ENCODE data around the gene NUF2.

The NUF2 gene

DNA sequence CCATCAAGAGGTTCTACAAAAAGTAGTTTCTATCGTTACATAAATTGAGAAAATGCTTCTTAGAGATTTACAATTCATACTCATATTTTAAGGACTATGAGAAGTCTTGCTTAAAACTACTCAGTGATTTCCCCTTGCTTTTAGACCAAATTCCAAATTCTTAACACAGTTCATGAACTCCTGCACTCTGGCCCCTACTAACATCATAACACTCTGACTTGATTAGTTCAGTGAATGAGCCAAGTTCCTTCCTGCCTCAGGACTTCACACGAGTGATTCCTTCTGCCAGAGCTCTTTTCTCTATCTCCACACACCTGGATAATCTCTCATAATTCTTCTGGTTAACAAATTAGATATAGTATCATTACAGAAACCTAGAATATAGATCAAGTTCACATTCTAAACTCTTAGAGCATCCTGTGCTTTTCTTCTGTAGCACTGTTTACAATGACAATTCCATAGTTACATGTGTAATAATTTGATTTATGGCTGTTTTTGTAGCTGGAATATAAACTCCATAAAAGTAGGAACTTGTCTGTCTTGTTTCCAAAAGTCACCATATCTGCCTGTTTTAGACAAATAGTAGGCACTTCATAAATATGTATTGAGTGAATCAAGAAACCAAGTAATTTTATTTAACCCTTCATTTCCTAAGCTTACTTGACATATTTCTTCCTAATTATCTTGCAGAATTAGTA lies 59.9 kb downstream of the NUF2 start:
- H3K27me3 ChIP-seq (ENCODE audit: control insufficient read depth, insufficient read depth, low read length) = no peaks in the 10 kb centered on the region
- no peaks in the 10 kb centered on the region for H3K36me3 ChIP-seq (ENCODE audit: control insufficient read depth, low read depth, low read length)
- H3K4me3 ChIP-seq (ENCODE audit: low read length) = no peak overlapping the region
- no peak overlapping the region for H3K9ac ChIP-seq (ENCODE audit: low read length)
- H3K9me3 ChIP-seq (ENCODE audit: control insufficient read depth, low read depth, low read length) = no peaks in the 10 kb centered on the region
- H3K4me1 ChIP-seq (ENCODE audit: control insufficient read depth, low read depth, low read length) = no peaks in the 10 kb centered on the region
- no peak overlapping the region for H3K27ac ChIP-seq (ENCODE audit: low read length)

DNA sequence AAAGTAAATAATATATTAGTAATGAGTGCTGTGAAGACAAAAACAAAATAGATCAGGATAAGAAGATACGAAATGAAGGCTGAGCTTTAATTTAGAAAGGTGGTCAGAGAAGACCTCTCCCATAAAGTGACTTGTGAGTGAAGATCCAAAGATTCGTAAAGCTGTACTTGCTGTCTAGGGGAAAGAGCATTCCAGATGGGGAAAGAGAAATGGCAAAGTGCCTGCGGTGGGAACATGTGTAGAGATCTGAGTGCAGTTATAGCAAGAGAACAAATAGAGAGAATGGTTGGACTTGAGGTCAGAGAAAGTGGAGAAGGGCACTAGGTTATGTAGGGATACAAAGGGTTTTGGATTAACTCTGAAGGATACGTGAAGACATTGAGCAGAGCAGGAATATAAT lies 60.6 kb downstream of the NUF2 start:
- Histone ChIP-seq H3K36me3 (ENCODE audit: control insufficient read depth, low read depth, low read length) (no peaks in the 10 kb centered on the region), H3K9ac (ENCODE audit: low read length) (no peak overlapping the region), H3K9me3 (ENCODE audit: control insufficient read depth, low read depth, low read length) (no peaks in the 10 kb centered on the region), H3K27me3 (ENCODE audit: control insufficient read depth, insufficient read depth, low read length) (no peaks in the 10 kb centered on the region), H3K4me1 (ENCODE audit: control insufficient read depth, low read depth, low read length) (no peaks in the 10 kb centered on the region), H3K27ac (ENCODE audit: low read length) (no peak overlapping the region), H3K4me3 (ENCODE audit: low read length) (no peak overlapping the region)

GRCh38 chr1:163387146-163387545 lies 65.4 kb downstream of the NUF2 start:
- Histone ChIP-seq H3K36me3 (ENCODE audit: control insufficient read depth, low read depth, low read length) (no peaks in the 10 kb centered on the region), H3K4me1 (ENCODE audit: control insufficient read depth, low read depth, low read length) (no peaks in the 10 kb centered on the region), H3K9me3 (ENCODE audit: control insufficient read depth, low read depth, low read length) (no peaks in the 10 kb centered on the region), H3K9ac (ENCODE audit: low read length) (no peak overlapping the region), H3K27me3 (ENCODE audit: control insufficient read depth, insufficient read depth, low read length) (no peaks in the 10 kb centered on the region), H3K27ac (ENCODE audit: low read length) (no peak overlapping the region), H3K4me3 (ENCODE audit: low read length) (no peak overlapping the region)

- no peaks in the 10 kb centered on the region for H3K36me3 ChIP-seq (ENCODE audit: control insufficient read depth, low read depth, low read length)
- H3K4me1 ChIP-seq (ENCODE audit: control insufficient read depth, low read depth, low read length) = no peaks in the 10 kb centered on the region
- H3K27ac ChIP-seq (ENCODE audit: low read length) = no peak overlapping the region
- no peaks in the 10 kb centered on the region for H3K27me3 ChIP-seq (ENCODE audit: control insufficient read depth, insufficient read depth, low read length)
- no peaks in the 10 kb centered on the region for H3K9me3 ChIP-seq (ENCODE audit: control insufficient read depth, low read depth, low read length)
- no peak overlapping the region for H3K9ac ChIP-seq (ENCODE audit: low read length)
- no peak overlapping the region for H3K4me3 ChIP-seq (ENCODE audit: low read length)
These were observed 67.2 kb downstream of the NUF2 start for GRCh38 chr1:163388970-163389369.

DNA sequence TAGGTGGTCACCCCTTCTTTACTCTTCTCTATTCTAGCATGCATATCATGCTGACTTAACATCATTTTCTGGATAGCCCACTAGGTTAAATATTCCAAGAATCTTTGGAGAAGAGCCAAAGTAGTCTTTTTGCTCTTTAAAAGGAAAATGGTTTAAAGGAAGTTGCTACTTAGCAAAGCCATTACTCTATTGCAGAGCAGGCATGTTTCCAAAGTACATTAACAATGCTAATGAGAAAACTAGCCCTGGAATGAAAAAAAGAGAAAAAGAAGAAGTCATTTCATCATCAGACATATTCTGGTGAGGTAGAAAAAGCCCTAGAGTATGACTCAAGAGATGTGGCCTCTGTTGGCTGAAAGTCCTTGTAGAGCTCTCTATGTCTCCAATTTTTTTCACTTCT lies 74.0 kb downstream of the NUF2 start:
- Histone ChIP-seq H3K27me3 (ENCODE audit: control insufficient read depth, insufficient read depth, low read length) (peaks cover 10% of the 10 kb centered on the region), H3K4me1 (ENCODE audit: control insufficient read depth, low read depth, low read length) (peaks cover 29% of the 10 kb centered on the region), H3K9me3 (ENCODE audit: control insufficient read depth, low read depth, low read length) (no peaks in the 10 kb centered on the region), H3K4me3 (ENCODE audit: low read length) (no peak overlapping the region), H3K9ac (ENCODE audit: low read length) (no peak overlapping the region), H3K36me3 (ENCODE audit: control insufficient read depth, low read depth, low read length) (no peaks in the 10 kb centered on the region), H3K27ac (ENCODE audit: low read length) (no peak overlapping the region)

DNA sequence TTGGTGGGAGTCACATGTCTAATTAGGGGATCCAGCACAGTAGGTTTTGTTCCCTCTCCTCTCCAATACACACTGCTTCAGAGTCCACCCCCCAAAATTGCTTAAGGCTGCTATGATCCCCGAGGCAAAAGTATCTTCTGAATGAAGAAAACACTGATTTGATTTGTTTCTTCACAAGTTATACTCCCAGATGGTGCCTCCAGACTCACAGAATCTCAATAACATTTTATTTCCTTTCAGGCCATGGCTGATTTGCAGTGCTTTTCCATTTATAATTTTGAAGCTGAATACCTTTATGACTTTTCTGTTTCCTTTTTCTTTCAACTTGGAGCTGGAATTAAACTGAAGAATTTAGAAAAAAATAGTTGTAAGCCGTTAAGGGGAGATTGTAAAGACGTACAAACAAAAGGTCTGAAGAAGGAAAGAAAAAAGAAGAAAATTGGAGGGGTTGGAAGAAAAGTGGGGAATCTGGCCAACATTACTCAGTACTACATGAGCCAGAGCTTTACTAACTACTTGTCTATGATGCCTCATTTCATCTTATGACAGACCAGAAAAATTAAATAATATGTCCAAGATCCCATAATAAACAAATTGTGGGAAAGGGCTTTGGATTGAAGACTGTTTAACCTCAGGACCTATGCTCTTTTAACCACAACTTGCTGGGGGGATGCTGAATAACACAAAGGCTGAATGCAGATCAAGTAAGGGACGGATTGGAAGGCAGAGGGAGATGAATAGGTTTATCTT lies 75.9 kb downstream of the NUF2 start:
- Histone ChIP-seq H3K4me3 (ENCODE audit: low read length) (no peak overlapping the region), H3K27me3 (ENCODE audit: control insufficient read depth, insufficient read depth, low read length) (peaks cover 10% of the 10 kb centered on the region), H3K27ac (ENCODE audit: low read length) (no peak overlapping the region), H3K36me3 (ENCODE audit: control insufficient read depth, low read depth, low read length) (no peaks in the 10 kb centered on the region), H3K9me3 (ENCODE audit: control insufficient read depth, low read depth, low read length) (no peaks in the 10 kb centered on the region), H3K4me1 (ENCODE audit: control insufficient read depth, low read depth, low read length) (peaks cover 32% of the 10 kb centered on the region), H3K9ac (ENCODE audit: low read length) (no peak overlapping the region)

GRCh38 chr1:163399001-163399400 lies 77.2 kb downstream of the NUF2 start:
- no peaks in the 10 kb centered on the region for H3K9me3 ChIP-seq (ENCODE audit: control insufficient read depth, low read depth, low read length)
- H3K36me3 ChIP-seq (ENCODE audit: control insufficient read depth, low read depth, low read length) = no peaks in the 10 kb centered on the region
- H3K4me3 ChIP-seq (ENCODE audit: low read length) = peak overlapping the region; percentile 36
- peaks cover 10% of the 10 kb centered on the region for H3K27me3 ChIP-seq (ENCODE audit: control insufficient read depth, insufficient read depth, low read length)
- peaks cover 32% of the 10 kb centered on the region for H3K4me1 ChIP-seq (ENCODE audit: control insufficient read depth, low read depth, low read length)
- H3K27ac ChIP-seq (ENCODE audit: low read length) = no peak overlapping the region
- peak overlapping the region; percentile 10 for H3K9ac ChIP-seq (ENCODE audit: low read length)

- peak overlapping the region; percentile 10 for H3K9ac ChIP-seq (ENCODE audit: low read length)
- peak overlapping the region; percentile 36 for H3K4me3 ChIP-seq (ENCODE audit: low read length)
- peaks cover 38% of the 10 kb centered on the region for H3K4me1 ChIP-seq (ENCODE audit: control insufficient read depth, low read depth, low read length)
- no peaks in the 10 kb centered on the region for H3K36me3 ChIP-seq (ENCODE audit: control insufficient read depth, low read depth, low read length)
- peak overlapping the region; percentile 67 for H3K27ac ChIP-seq (ENCODE audit: low read length)
- H3K9me3 ChIP-seq (ENCODE audit: control insufficient read depth, low read depth, low read length) = no peaks in the 10 kb centered on the region
- peaks cover 10% of the 10 kb centered on the region for H3K27me3 ChIP-seq (ENCODE audit: control insufficient read depth, insufficient read depth, low read length)
These were observed 78.3 kb downstream of the NUF2 start for GRCh38 chr1:163399976-163400601.

DNA sequence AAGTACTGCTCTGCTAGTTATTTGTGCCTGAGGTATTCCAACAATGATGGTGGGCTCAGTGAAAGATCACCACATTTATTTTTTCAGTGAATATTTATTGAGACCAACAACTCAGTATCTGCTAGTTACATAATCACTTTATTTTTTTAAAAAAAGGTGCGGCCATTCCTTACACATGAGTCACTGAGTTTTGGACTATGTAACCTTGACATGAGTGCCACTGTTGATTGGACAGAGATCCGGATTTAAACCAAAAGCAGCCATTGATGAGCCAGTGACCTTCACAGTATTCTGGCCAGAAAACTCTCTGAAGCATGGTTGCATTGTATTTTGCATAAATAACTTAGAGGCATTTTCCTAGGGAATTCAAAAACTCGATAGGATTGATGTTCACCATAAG lies 79.5 kb downstream of the NUF2 start:
- Histone ChIP-seq H3K4me1 (ENCODE audit: control insufficient read depth, low read depth, low read length) (peaks cover 39% of the 10 kb centered on the region), H3K36me3 (ENCODE audit: control insufficient read depth, low read depth, low read length) (no peaks in the 10 kb centered on the region), H3K27me3 (ENCODE audit: control insufficient read depth, insufficient read depth, low read length) (peaks cover 10% of the 10 kb centered on the region), H3K4me3 (ENCODE audit: low read length) (no peak overlapping the region), H3K9ac (ENCODE audit: low read length) (no peak overlapping the region), H3K27ac (ENCODE audit: low read length) (no peak overlapping the region), H3K9me3 (ENCODE audit: control insufficient read depth, low read depth, low read length) (no peaks in the 10 kb centered on the region)

All from iPS-18a (cell line).